VCaP (cell line): ENCODE data around the gene CNTF.
A peak's percentile ranks its signal among the peaks of the same experiment; 100 is the strongest.

Source experiments
- H3K27ac ChIP-seq: fragments of 450-650 bp; 2 replicates; pipeline ENCODE4 v1.5.1; 2017
- TF ChIP-seq, protein P1 (sequence below): fragments of 450-650 bp; conservative IDR thresholded peaks from 2 replicates; pipeline ENCODE4 v1.5.1; 2017; ENCODE audit warnings: mild to moderate bottlenecking, moderate library complexity

The CNTF gene

DNA sequence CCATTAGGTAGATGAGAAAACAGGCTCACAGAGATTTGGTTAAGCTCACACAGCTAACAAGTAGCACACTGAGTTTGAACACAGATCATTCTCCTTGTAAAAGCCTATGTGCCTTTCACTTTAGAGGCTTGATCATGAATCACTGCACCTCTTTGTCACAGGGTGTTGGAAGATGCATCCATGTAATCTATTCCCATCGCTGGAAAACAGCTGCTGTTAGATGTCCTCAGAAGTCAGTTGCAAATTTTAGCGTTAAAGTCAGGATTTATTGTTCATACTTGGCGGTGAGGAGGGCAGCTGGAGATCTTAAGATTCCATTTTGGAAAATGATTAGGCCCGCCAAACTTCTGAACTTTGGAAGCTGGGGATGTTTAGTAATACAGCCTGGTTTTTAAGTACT, 2.6 kb downstream of the CNTF start:
- TF ChIP-seq, protein P1, sequence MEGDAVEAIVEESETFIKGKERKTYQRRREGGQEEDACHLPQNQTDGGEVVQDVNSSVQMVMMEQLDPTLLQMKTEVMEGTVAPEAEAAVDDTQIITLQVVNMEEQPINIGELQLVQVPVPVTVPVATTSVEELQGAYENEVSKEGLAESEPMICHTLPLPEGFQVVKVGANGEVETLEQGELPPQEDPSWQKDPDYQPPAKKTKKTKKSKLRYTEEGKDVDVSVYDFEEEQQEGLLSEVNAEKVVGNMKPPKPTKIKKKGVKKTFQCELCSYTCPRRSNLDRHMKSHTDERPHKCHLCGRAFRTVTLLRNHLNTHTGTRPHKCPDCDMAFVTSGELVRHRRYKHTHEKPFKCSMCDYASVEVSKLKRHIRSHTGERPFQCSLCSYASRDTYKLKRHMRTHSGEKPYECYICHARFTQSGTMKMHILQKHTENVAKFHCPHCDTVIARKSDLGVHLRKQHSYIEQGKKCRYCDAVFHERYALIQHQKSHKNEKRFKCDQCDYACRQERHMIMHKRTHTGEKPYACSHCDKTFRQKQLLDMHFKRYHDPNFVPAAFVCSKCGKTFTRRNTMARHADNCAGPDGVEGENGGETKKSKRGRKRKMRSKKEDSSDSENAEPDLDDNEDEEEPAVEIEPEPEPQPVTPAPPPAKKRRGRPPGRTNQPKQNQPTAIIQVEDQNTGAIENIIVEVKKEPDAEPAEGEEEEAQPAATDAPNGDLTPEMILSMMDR: no peak
- H3K27ac ChIP-seq: no peak overlapping the region

DNA sequence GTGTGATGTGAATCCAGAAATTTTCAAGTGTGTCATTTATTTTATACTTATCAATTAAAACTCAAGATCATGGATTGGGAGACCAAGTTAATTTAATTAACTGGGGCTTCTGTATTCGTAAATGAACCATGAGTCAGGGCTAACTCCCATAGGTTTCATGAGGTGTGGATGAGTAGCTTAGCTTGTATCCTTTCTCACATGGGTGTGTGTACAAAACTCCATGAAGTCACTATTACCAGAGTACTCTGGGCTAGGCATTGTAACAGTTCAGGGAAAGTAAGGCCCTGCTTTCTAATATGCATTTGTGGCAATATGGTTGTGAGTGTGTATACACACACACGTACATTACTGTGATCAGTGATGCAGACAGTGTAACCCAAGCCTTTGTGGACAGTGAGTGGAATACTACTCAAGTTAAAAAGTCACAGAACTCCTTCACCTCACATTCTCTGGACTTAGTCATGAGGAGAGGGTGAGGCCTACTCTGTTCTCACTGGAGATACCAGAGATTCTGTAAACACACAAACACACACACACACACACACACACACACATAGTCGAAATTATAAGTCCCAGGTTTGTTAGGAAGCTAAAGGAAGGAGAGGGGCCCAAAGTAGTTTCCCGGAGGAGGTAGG, 3.5 kb downstream of the CNTF start:
- H3K27ac ChIP-seq: no peak overlapping the region
- TF ChIP-seq, protein P1: no peak

DNA sequence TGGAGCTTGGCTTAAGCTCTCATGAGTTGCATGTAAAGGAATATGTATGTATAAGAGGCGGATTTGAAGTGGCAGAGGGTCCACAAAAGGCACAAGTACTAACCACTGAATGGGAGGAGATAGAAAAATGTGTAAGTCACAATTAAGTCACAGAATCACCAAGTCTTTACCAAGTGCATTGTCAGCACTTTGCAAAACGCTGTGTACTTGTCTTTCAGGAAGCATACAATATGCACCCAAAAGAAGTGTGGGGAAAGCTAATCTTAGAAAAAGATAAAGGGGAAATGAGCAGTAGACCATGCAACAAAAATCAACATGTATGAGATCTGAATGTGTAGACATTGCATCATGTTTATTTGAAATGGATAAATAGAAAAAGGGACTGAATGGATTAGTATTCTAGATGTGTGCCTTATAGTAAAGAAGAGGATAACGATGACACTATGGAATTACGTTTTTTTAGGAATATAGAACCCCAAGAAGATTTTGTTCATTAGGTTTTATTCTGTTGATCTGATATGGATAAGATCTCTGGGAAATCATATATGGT, 4.5 kb downstream of the CNTF start:
- no peak overlapping the region for H3K27ac ChIP-seq

DNA sequence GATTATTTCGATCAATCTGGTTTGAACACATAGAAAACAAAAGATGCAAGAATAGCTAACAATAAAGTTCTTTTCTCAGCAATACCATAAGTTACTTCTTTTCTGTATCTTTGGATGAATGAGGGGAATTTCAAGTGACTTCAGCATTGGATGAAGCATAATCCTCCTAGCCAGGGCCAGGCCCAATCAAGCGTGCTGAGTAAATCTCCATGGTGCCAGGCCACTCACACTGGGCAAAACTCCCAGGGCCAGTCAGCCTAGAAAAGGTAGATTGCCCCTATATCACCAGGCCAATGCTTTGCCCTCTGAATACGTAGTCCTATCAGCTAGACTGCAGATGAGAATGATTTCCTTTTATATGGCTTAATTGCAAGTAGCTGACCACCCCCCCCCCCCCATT, 6.0 kb downstream of the CNTF start:
- H3K27ac ChIP-seq: no peak overlapping the region
- TF ChIP-seq, protein P1: no peak

More for the DNA sequence above, 4.5 kb downstream of the CNTF start:
- TF ChIP-seq, protein P1: no peak

DNA sequence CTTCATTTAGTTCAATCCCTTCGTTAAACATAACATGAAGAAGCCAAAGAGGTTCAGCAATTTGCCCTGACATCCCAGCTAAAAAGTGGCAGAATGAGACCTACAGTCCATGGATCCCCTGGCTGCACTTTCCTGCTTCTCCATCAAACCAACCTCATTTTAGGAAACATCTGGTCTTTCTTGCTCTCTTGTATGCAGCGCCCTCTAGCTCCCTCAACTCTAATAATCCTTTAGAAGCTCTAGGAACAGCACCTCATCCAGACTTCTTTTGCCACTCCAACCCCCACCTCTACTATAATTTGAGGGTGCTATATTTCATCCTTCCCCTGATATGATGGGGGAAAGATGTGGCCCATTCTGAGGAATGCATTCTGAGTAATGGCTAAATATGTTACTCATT, 7.4 kb downstream of the CNTF start:
- TF ChIP-seq, protein P1: peak; percentile 68
- H3K27ac ChIP-seq: no peak overlapping the region

DNA sequence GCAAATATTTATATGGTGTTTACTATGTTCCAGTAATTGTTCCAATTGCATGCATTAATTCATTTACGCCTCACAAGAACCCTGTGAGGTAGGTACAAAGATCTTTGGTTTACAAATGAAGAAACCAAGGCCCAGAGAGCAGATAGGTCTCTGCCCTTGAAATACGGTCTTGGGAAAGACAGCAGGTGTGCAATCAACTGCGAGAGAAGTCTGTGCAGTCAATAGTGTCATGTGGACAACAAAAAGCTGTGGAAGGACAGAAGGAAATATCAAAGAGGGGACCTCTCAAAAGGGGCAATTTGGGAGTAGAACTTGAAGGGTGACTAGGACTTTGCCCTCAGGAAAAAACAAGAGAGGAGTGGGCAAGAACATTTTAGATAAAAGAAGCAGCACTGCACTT, 8.9 kb downstream of the CNTF start:
- H3K27ac ChIP-seq: no peak overlapping the region
- TF ChIP-seq, protein P1: no peak

DNA sequence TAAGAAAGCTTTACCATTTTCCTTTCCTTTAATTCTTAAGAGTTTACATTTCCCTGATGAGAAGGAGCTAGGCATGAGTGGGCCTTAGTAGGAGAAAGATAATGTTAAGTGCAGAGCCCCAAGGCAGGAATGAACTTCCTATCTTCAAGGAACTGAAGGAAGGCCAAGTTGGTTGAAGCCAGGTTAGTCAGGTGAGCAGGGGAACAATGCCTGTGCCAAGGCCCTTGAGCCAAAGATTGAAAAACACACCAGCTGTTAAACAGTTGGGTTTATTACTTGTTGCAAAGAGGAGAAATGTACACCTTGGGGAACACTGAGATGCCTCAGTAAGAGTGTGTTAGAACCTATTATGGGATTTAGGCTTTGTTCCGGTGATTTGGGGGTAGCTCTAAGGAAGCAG, 10.0 kb downstream of the CNTF start:
- TF ChIP-seq, protein P1: no peak
- H3K27ac ChIP-seq: no peak overlapping the region
